22Rv1 (cell line): Measurements from ENCODE around the gene UQCRC1.

ENCODE experiments used
- ZFX ChIP-seq: fragments of 450-650 bp; IDR thresholded peaks from 2 replicates; pipeline ENCODE4 v1.6.1; 2017; ENCODE audit warnings: antibody characterized with exemption, borderline replicate concordance
- TF ChIP-seq, protein P1 (sequence below): fragments of 450-650 bp; IDR thresholded peaks from 2 replicates; pipeline ENCODE4 v1.5.1; 2017; ENCODE audit warnings: mild to moderate bottlenecking

DNA sequence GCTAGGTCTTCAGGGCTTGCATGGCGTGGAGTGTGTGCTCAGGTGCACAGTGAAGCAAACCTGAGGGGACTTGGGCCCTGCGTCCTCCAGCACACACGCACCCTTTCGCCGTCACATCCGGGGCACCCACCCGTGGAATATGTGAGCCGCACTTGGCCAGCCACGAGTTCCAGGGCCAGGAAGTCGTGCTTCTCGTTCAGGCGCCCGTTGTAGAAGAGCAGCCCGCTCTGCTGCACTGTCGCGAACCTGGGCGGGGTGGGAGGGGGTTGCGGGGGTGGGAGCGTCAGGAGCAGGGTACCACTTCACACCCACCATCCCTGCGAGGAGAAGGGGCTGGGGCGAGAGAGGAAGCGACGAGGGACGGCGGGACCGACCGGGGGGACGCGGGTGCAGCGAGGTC is 46.2 kb upstream of the UQCRC1 start:
- TF ChIP-seq, protein P1, sequence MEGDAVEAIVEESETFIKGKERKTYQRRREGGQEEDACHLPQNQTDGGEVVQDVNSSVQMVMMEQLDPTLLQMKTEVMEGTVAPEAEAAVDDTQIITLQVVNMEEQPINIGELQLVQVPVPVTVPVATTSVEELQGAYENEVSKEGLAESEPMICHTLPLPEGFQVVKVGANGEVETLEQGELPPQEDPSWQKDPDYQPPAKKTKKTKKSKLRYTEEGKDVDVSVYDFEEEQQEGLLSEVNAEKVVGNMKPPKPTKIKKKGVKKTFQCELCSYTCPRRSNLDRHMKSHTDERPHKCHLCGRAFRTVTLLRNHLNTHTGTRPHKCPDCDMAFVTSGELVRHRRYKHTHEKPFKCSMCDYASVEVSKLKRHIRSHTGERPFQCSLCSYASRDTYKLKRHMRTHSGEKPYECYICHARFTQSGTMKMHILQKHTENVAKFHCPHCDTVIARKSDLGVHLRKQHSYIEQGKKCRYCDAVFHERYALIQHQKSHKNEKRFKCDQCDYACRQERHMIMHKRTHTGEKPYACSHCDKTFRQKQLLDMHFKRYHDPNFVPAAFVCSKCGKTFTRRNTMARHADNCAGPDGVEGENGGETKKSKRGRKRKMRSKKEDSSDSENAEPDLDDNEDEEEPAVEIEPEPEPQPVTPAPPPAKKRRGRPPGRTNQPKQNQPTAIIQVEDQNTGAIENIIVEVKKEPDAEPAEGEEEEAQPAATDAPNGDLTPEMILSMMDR, result no peak
- no peak for TF ChIP-seq ZFX
